GM12878 (cell line): ENCODE measurements around the gene SRSF7. TPM values are rescaled to one million over a fixed set of nuclear protein-coding genes. Genes with fewer than 3 reads are reported as not detected.

ENCODE experiments used
- ATAC-seq: fragments of 200-7000 bp; cut with Tn5 transposase; 3 replicates; pipeline ENCODE4 v1.9.1; 2020; ENCODE audit warnings: mild to moderate bottlenecking, moderate library complexity
- BruUV-seq: library from RNA; stranded (reverse); fragments of 400-500 nt; replicated peaks from 2 replicates; lab custom pipeline; 2021; lab: Mats Ljungman, UMichigan
- CTCF ChIA-PET: fragments of 300-600 bp; sonication (Branson Sonifier 250); formaldehyde crosslinking; extraction: SDS; loops from one replicate; lab custom pipeline; 2021; ENCODE audit warnings: inconsistent platforms; lab: Yijun Ruan, JAX
- POLR2A ChIA-PET: fragments of 350-600 bp; formaldehyde crosslinking; extraction: SDS; loops from one replicate; lab custom pipeline; 2021; ENCODE audit warnings: inconsistent platforms; lab: Charles Lee
- RAD21 ChIA-PET: fragments of 300-600 bp; sonication (Branson Sonifier 250); formaldehyde crosslinking; loops from one replicate; lab custom pipeline; 2023; ENCODE audit warnings: antibody characterized with exemption; ENCODE audit not compliant: unreplicated experiment; lab: Charles Lee
- SMC1A ChIA-PET: fragments of 300-600 bp; sonication (Branson Sonifier 250); formaldehyde crosslinking; loops from one replicate; lab custom pipeline; 2023; ENCODE audit not compliant: unreplicated experiment, uncharacterized antibody; lab: Charles Lee
- DNase-seq: peaks from one replicate; pipeline ENCODE4 v3.0.0-alpha.2; 2011; ENCODE audit warnings: low read depth, low spot score
- FAIRE-seq: peaks from 3 replicates; lab custom pipeline; 2011; peaks lifted over from hg19 to GRCh38; lab: Jason Lieb, UNC
- H2AFZ ChIP-seq: 2 replicates; pipeline ENCODE4 v1.6.0; 2011; ENCODE audit warnings: low read depth, low read length, control low read depth; ENCODE audit not compliant: control insufficient read depth
- H3K27ac ChIP-seq: 2 replicates; pipeline ENCODE4 v1.5.1; 2011; ENCODE audit warnings: control low read depth; ENCODE audit not compliant: control insufficient read depth, insufficient read depth
- H3K27me3 ChIP-seq, 2 experiments: replicated peaks in 1 of 2; 2 replicates each; pipeline versions ENCODE4 v1.6.0 to v1.6.1; 2011; ENCODE audit warnings: low read length in 1 of 2; ENCODE audit not compliant: control insufficient read depth in 2 of 2, insufficient read depth in 2 of 2
- H3K36me3 ChIP-seq, 2 experiments: 2 replicates each; pipeline ENCODE4 v1.5.1; 2011; ENCODE audit warnings: low read length in 1 of 2; ENCODE audit not compliant: control insufficient read depth in 2 of 2, insufficient read depth in 2 of 2
- H3K4me1 ChIP-seq: 2 replicates; pipeline ENCODE4 v1.6.1; 2011; ENCODE audit warnings: mild to moderate bottlenecking, low read length, moderate library complexity, mixed read lengths; ENCODE audit not compliant: control insufficient read depth, insufficient read depth
- H3K4me2 ChIP-seq: 2 replicates; pipeline ENCODE4 v1.6.0; 2011; ENCODE audit warnings: control low read depth; ENCODE audit not compliant: control insufficient read depth, insufficient read depth
- H3K4me3 ChIP-seq: fragments of 200-600 bp; sonication (generic); 2 replicates; pipeline ENCODE4 v1.5.1; 2016
- H3K79me2 ChIP-seq: 2 replicates; pipeline ENCODE4 v1.6.0; 2011; ENCODE audit warnings: low read length; ENCODE audit not compliant: control insufficient read depth, insufficient read depth
- H3K9ac ChIP-seq: 2 replicates; pipeline ENCODE4 v1.8.0; 2011; ENCODE audit warnings: low read length, control low read depth, mixed read lengths; ENCODE audit not compliant: control insufficient read depth, insufficient read depth
- H3K9me3 ChIP-seq: replicated peaks from 3 replicates; pipeline ENCODE4 v1.5.1; 2011; ENCODE audit warnings: mild to moderate bottlenecking, low read length; ENCODE audit not compliant: control insufficient read depth, insufficient read depth
- H4K20me1 ChIP-seq: 2 replicates; pipeline ENCODE4 v1.6.0; 2011; ENCODE audit not compliant: control insufficient read depth, insufficient read depth
- ATF2 ChIP-seq: IDR thresholded peaks from 2 replicates; pipeline ENCODE4 v1.6.1; 2012; ENCODE audit warnings: low read length, inconsistent platforms
- BACH1 ChIP-seq: fragments of 450-650 bp; IDR thresholded peaks from 2 replicates; pipeline ENCODE4 v1.6.1; 2017; ENCODE audit warnings: mild to moderate bottlenecking, borderline replicate concordance
- CBX5 ChIP-seq: sonication (generic); IDR thresholded peaks from 2 replicates; pipeline ENCODE4 v1.6.1; 2016; ENCODE audit warnings: low read depth, moderate library complexity, mild to moderate bottlenecking, inconsistent platforms
- CREB1 ChIP-seq: IDR thresholded peaks from 2 replicates; pipeline ENCODE4 v1.6.1; 2012; ENCODE audit warnings: low read depth, mild to moderate bottlenecking, inconsistent platforms
- HDGF ChIP-seq: fragments of 450-650 bp; IDR thresholded peaks from 2 replicates; pipeline ENCODE4 v1.6.1; 2016; ENCODE audit warnings: antibody characterized with exemption
- KLF5 ChIP-seq: fragments of 450-650 bp; IDR thresholded peaks from 2 replicates; pipeline ENCODE4 v1.6.1; 2014; ENCODE audit warnings: mild to moderate bottlenecking; ENCODE audit not compliant: partially characterized antibody
- MXI1 ChIP-seq: fragments of 150-350 bp; IDR thresholded peaks from 2 replicates; pipeline ENCODE4 v1.6.1; 2011; ENCODE audit warnings: low read depth, mild to moderate bottlenecking, inconsistent platforms, low read length, improper control_type of control experiment
- PAX8 ChIP-seq: fragments of 450-650 bp; IDR thresholded peaks from 2 replicates; pipeline ENCODE4 v1.6.1; 2017; ENCODE audit warnings: mild to moderate bottlenecking, moderate library complexity
- POLR2AphosphoS5 ChIP-seq: IDR thresholded peaks from 2 replicates; pipeline ENCODE4 v1.6.1; 2011; ENCODE audit warnings: mild to moderate bottlenecking, low read length, inconsistent platforms
- RELA ChIP-seq: fragments of 450-650 bp; IDR thresholded peaks from 2 replicates; pipeline ENCODE4 v1.8.0; 2014; ENCODE audit warnings: borderline replicate concordance; ENCODE audit not compliant: partially characterized antibody
- SRF ChIP-seq, 2 experiments: IDR thresholded peaks; 2 replicates each; pipeline ENCODE4 v1.6.1; 2011; ENCODE audit warnings: low read depth in 2 of 2, low read length in 2 of 2, mild to moderate bottlenecking in 1 of 2, moderate library complexity in 1 of 2
- ZNF217 ChIP-seq: fragments of 450-650 bp; IDR thresholded peaks from 2 replicates; pipeline ENCODE4 v1.6.1; 2017; ENCODE audit warnings: antibody characterized with exemption, mild to moderate bottlenecking
- ZSCAN29 ChIP-seq: fragments of 450-650 bp; IDR thresholded peaks from 2 replicates; pipeline ENCODE4 v1.6.1; 2017; ENCODE audit warnings: mild to moderate bottlenecking, moderate library complexity
- WGBS: methylation state at CpG from one replicate; pipeline ENCODE4 v1.1.6; 2016; ENCODE audit warnings: low lambda C conversion rate; ENCODE audit not compliant: insufficient replicate concordance, insufficient coverage; ENCODE audit errors: missing lambda C conversion rate; 5-methylcytosine and 5-hydroxymethylcytosine counted together
- in situ Hi-C: fragments of 300-500 bp; cut with MboI; formaldehyde crosslinking; loops from 9 replicates; pipeline ENCODE4 v1.14.3; 2018; ENCODE audit warnings: mixed read lengths
- intact Hi-C: fragments of 100-400 bp; cut with micrococcal nuclease; formaldehyde crosslinking; loops from one replicate; pipeline ENCODE4 v1.14.2; 2022; ENCODE audit not compliant: unreplicated experiment
- polyA plus RNA-seq, 11 experiments: library from polyadenylated mRNA; depleted of rRNA in 4 of 11; unstranded in 6 of 11; stranded (reverse) in 5 of 11; fragments of >200 nt; fragmentation: Nextera tagmentation in 4 of 11; fragmentation: Illumina TruSeq in 1 of 11; extraction: Ambion mirVana in 4 of 11; extraction: Trizol in 1 of 11; gene quantifications; 1 replicate in 1 of 11; 2 replicates in 10 of 11; pipeline versions ENCODE4 v1.2.1 to v1.2.3, GENCODE V29; 2011 to 2016; ENCODE audit warnings: inconsistent platforms in 2 of 11, missing spikeins in 2 of 11, low read depth in 1 of 11
- total RNA-seq, 4 experiments: library from RNA; depleted of rRNA in 3 of 4; stranded (reverse); fragments of >200 nt in 3 of 4; fragmentation: Illumina TruSeq in 1 of 4; extraction: Trizol in 1 of 4; gene quantifications; 2 replicates each; pipeline versions ENCODE4 v1.2.1 to v1.2.3, GENCODE V29; 2013 to 2021
- TF ChIP-seq, protein P1 (sequence below): fragments of 450-650 bp; conservative IDR thresholded peaks from 2 replicates; pipeline ENCODE4 v1.6.1; 2017; ENCODE audit warnings: mild to moderate bottlenecking, moderate library complexity
- TF ChIP-seq, protein P2 (sequence below): fragments of 450-650 bp; IDR thresholded peaks from 2 replicates; pipeline ENCODE4 v1.6.1; 2017; ENCODE audit warnings: mild to moderate bottlenecking, moderate library complexity

Gene SRSF7
- total and polyA plus RNA-seq, 10 of the 15 experiments (the other 5 are each of a cell fraction or from before 2014, with no cell fraction given), result 205 to 785 (median 408) TPM

GRCh38 chr2:38750011-38750890 is 910 bp downstream of the SRSF7 start:
- no TSS peak for BruUV-seq
- Histone ChIP-seq H3K4me2 (peak overlapping the region; percentile 68), H4K20me1 (peaks cover 2% of the 10 kb centered on the region; the same call in 1 of the 2 replicates), H3K27me3 (no peaks in the 10 kb centered on the region), H3K9ac (peak overlapping the region; percentile 97), H3K4me3 (peak overlapping the region; percentile 95), H3K36me3 (peaks cover 8 to 33% of the 10 kb centered on the region in 2 experiments), H2AFZ (peak overlapping the region; percentile 41; the same call in 1 of the 2 replicates), H3K4me1 (no peaks in the 10 kb centered on the region; the same call in 1 of the 2 replicates), H3K79me2 (peaks cover 58% of the 10 kb centered on the region), H3K9me3 (no peaks in the 10 kb centered on the region), H3K27ac (peak overlapping the region; percentile 97)
- intact Hi-C loops, result no loop called here
- in situ Hi-C loops, result no loop called here
- ChIA-PET POLR2A (interaction anchor here (0.7 to 2.4 kb wide), 12 partner anchors 9 to 217 kb away, joined by 3 to 12 read pairs (median 4); partner anchors contain the start of genes DHX57 and MORN2), SMC1A (interaction anchor here (1.0 to 1.5 kb wide), 2 partner anchors 24 to 346 kb away, joined by 3 to 4 read pairs; no protein-coding TSS in a partner anchor), RAD21 (interaction anchor here (0.6 to 2.0 kb wide), 5 partner anchors 26 to 387 kb away, joined by 3 to 10 read pairs (median 5); partner anchors contain the start of gene GALM), CTCF (interaction anchor here (1.4 to 1.8 kb wide), 3 partner anchors 9 to 168 kb away, joined by 3 to 9 read pairs (median 7); no protein-coding TSS in a partner anchor)
- ATAC-seq, result peak; percentile 66
- WGBS, result 1% methylated on average over 58 of the region's 59 CpGs
- no peak for DNase-seq
- no peak for FAIRE-seq
- TF ChIP-seq KLF5 (peak; percentile 37), CREB1 (no peak), ATF2 (no peak), POLR2AphosphoS5 (0 out of 2 replicates have a peak, but pooled peaks have one; percentile 1), SRF (IDR thresholded peaks at IDR 0.05; ENCODE audit: low read depth in 2 of 2, low read length in 2 of 2) (no peak), RELA (peak; percentile 12), BACH1 (peak; percentile 68), HDGF (no peak), ZNF217 (peak; percentile 42; the same call in 1 of the 2 replicates), MXI1 (peak; percentile 75; the same call in 1 of the 2 replicates), PAX8 (no peak), CBX5 (0 out of 2 replicates have a peak, but pooled peaks have one; percentile 5), ZSCAN29 (0 out of 2 replicates have a peak, but pooled peaks have one; percentile 36)
- TF ChIP-seq, protein P1, sequence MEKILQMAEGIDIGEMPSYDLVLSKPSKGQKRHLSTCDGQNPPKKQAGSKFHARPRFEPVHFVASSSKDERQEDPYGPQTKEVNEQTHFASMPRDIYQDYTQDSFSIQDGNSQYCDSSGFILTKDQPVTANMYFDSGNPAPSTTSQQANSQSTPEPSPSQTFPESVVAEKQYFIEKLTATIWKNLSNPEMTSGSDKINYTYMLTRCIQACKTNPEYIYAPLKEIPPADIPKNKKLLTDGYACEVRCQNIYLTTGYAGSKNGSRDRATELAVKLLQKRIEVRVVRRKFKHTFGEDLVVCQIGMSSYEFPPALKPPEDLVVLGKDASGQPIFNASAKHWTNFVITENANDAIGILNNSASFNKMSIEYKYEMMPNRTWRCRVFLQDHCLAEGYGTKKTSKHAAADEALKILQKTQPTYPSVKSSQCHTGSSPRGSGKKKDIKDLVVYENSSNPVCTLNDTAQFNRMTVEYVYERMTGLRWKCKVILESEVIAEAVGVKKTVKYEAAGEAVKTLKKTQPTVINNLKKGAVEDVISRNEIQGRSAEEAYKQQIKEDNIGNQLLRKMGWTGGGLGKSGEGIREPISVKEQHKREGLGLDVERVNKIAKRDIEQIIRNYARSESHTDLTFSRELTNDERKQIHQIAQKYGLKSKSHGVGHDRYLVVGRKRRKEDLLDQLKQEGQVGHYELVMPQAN, result peak; percentile 79; the same call in 1 of the 2 replicates
- TF ChIP-seq, protein P2, sequence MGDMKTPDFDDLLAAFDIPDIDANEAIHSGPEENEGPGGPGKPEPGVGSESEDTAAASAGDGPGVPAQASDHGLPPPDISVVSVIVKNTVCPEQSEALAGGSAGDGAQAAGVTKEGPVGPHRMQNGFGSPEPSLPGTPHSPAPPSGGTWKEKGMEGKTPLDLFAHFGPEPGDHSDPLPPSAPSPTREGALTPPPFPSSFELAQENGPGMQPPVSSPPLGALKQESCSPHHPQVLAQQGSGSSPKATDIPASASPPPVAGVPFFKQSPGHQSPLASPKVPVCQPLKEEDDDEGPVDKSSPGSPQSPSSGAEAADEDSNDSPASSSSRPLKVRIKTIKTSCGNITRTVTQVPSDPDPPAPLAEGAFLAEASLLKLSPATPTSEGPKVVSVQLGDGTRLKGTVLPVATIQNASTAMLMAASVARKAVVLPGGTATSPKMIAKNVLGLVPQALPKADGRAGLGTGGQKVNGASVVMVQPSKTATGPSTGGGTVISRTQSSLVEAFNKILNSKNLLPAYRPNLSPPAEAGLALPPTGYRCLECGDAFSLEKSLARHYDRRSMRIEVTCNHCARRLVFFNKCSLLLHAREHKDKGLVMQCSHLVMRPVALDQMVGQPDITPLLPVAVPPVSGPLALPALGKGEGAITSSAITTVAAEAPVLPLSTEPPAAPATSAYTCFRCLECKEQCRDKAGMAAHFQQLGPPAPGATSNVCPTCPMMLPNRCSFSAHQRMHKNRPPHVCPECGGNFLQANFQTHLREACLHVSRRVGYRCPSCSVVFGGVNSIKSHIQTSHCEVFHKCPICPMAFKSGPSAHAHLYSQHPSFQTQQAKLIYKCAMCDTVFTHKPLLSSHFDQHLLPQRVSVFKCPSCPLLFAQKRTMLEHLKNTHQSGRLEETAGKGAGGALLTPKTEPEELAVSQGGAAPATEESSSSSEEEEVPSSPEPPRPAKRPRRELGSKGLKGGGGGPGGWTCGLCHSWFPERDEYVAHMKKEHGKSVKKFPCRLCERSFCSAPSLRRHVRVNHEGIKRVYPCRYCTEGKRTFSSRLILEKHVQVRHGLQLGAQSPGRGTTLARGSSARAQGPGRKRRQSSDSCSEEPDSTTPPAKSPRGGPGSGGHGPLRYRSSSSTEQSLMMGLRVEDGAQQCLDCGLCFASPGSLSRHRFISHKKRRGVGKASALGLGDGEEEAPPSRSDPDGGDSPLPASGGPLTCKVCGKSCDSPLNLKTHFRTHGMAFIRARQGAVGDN, result peak; percentile 45; the same call in 1 of the 2 replicates
